MM.1S (cell line): ENCODE data around the gene MAPK4.

Experiments
- CTCF ChIP-seq: fragments of 300-600 bp; sonication (generic); IDR thresholded peaks from 2 replicates; pipeline ENCODE4 v1.5.1; 2016; ENCODE audit warnings: antibody characterized with exemption, low read length, mixed read lengths
- EZH2 ChIP-seq: fragments of 300-600 bp; sonication (generic); optimal IDR thresholded peaks from 2 replicates; pipeline ENCODE3; 2017; ENCODE audit warnings: low read depth, mild to moderate bottlenecking, antibody characterized with exemption, low read length, mixed read lengths

- no peak for TF ChIP-seq CTCF
- TF ChIP-seq EZH2 = no peak
These were observed 84.3 kb downstream of the MAPK4 start for GRCh38 chr18:50644146-50644545.
